Iris pigment epithelial cell (primary cell): ENCODE data around the gene LYPD5.
A peak's percentile ranks its signal among the peaks of the same experiment; 100 is the strongest.
"Not testable (repeated sequence)": the region's sequence is repeated elsewhere in the genome, so short reads cannot be mapped to it uniquely, and the experiment has no call there.

Experiments
- DNase-seq: peaks from one replicate; pipeline ENCODE4 v3.0.0-alpha.2; 2011; ENCODE audit warnings: low read depth

Gene LYPD5

GRCh38 chr19:43777163-43777695, 25.0 kb downstream of the LYPD5 start:
- DNase-seq = peak; percentile 45

- no peak for DNase-seq
Measured at GRCh38 chr19:43776286-43776685, 26.0 kb downstream of the LYPD5 start.

- DNase-seq = no peak
Measured at GRCh38 chr19:43775299-43775890, 26.9 kb downstream of the LYPD5 start.

- DNase-seq = peak; percentile 54
Measured at GRCh38 chr19:43774940-43775258, 27.3 kb downstream of the LYPD5 start.

GRCh38 chr19:43774103-43774939, 27.9 kb downstream of the LYPD5 start:
- peak; percentile 84 for DNase-seq

- DNase-seq = no peak
Measured at GRCh38 chr19:43773725-43774102, 28.5 kb downstream of the LYPD5 start.

- DNase-seq = no peak
Measured at GRCh38 chr19:43769256-43769655, 33.0 kb downstream of the LYPD5 start.

- no peak for DNase-seq
Measured at GRCh38 chr19:43768273-43769050, 33.8 kb downstream of the LYPD5 start.

- no peak for DNase-seq
Measured at GRCh38 chr19:43767818-43768217, 34.4 kb downstream of the LYPD5 start.

GRCh38 chr19:43767316-43767715, 34.9 kb downstream of the LYPD5 start:
- DNase-seq = no peak

GRCh38 chr19:43766755-43767043, 35.5 kb downstream of the LYPD5 start:
- no peak for DNase-seq

- peak; percentile 98 for DNase-seq
Measured at GRCh38 chr19:43765109-43765876, 37.0 kb downstream of the LYPD5 start.

GRCh38 chr19:43764684-43765083, 37.6 kb downstream of the LYPD5 start:
- DNase-seq = not testable (repeated sequence)

- DNase-seq = peak; percentile 57
Measured at GRCh38 chr19:43763473-43763939, 38.7 kb downstream of the LYPD5 start.

GRCh38 chr19:43762814-43763213, 39.4 kb downstream of the LYPD5 start:
- no peak for DNase-seq

GRCh38 chr19:43760941-43761340, 41.3 kb downstream of the LYPD5 start:
- DNase-seq = peak; percentile 56

- DNase-seq = peak; percentile 87
Measured at GRCh38 chr19:43759515-43759914, 42.7 kb downstream of the LYPD5 start.

- DNase-seq = peak; percentile 55
Measured at GRCh38 chr19:43755256-43755801, 46.9 kb downstream of the LYPD5 start.

- DNase-seq = peak; percentile 95
Measured at GRCh38 chr19:43754503-43755255, 47.6 kb downstream of the LYPD5 start, which contains the start of gene SMG9. SMG9 (minus strand) TSS chr19:43754962; CDS start chr19:43750741, 4,221 bp downstream.

GRCh38 chr19:43754253-43754502, 48.1 kb downstream of the LYPD5 start:
- DNase-seq = no peak

GRCh38 chr19:43752287-43752875, 49.9 kb downstream of the LYPD5 start:
- DNase-seq = no peak
